GM21825 (cell line): Measurements from ENCODE around the gene C5.
"Not testable (repeated sequence)": the region's sequence is repeated elsewhere in the genome, so short reads cannot be mapped to it uniquely, and the experiment has no call there.

Experiments used
- ATAC-seq: cut with Tn5 transposase; IDR thresholded peaks from one replicate; pipeline ENCODE4 v1.9.1; 2021; ENCODE audit warnings: mild to moderate bottlenecking, moderate library complexity; ENCODE audit not compliant: unreplicated experiment

Gene C5

DNA sequence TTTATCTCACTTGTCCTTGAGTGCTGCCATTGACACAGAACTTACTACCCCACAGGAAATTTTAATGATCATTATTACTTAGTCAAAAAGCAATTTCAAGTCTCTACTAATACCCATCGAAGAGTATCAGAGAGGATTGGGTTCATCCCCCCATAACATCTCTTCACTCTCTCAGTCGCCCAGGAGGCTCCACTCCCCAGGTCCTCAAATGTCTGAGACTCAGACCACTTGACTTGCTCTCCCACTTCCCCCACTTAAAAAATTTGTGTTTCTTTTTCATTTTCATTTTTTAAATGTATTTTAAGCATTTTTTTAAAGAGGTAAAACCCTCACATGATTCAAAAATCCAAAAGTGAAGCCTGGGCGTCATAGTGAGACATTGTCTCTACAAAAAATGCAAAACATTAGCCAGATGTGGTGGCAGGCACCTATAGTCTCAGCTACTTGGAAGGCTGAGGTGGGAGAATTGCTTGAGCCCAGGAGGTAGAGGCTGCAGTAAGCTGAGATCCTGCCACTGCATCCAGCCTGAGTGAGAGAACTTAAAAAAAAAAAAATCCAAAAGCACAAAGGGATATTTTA, 66.7 kb downstream of the C5 start:
- no peak for ATAC-seq

DNA sequence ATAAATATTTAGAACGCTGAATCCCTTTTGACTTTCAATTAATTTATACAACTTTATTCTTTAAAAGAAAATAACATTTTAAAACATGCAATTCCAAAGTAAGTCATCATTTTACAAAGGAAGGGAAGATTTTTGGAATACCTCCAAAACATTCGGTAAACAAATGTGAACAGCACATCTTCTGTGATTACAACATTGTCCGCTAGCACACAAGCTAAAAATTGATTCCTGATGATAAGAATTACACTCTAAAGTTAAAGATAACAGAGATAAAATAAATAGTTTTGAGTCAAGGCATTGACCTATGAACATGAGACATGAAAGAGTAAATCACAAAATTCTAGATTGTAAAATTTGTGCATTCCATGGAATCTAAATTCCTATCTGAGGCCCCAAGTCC, 67.2 kb downstream of the C5 start:
- no peak for ATAC-seq

DNA sequence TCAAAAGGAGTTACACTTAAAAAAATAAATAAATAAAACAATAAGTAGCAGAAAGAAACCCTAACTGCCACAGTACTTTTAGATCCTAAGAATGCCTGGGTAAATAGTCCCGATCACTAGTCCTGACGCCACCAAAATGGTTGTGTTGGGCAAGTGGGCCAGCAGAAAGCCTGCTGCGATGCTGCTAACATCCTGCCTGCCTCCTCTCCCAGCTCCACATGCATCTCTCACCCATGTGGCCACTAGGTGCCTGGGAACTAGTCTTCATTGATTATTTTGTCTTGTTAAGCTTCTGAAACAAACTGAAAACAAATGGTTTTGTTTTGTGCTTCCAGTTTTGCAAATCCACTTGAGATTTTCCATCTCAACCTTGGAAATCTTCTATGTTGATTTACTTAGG, 69.1 kb downstream of the C5 start:
- ATAC-seq, result no peak

DNA sequence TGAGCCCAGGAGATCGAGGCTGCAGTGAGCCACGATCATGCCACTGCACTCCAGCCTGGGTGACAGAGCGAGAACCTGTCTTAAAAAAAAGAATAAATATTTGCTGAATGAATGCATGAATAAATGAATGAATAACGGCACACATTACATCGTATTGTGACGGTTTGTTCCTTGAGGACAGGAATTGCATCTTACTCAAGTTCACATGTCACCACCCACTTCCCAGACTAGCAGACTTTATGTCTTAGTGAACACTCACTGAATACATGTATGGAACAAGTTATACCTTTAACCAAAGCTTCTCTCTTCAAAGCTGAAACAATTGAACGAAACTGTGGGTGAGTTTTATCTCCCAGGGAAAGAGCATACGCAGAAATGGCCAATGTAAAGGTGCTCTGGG, 70.3 kb downstream of the C5 start:
- no peak for ATAC-seq

DNA sequence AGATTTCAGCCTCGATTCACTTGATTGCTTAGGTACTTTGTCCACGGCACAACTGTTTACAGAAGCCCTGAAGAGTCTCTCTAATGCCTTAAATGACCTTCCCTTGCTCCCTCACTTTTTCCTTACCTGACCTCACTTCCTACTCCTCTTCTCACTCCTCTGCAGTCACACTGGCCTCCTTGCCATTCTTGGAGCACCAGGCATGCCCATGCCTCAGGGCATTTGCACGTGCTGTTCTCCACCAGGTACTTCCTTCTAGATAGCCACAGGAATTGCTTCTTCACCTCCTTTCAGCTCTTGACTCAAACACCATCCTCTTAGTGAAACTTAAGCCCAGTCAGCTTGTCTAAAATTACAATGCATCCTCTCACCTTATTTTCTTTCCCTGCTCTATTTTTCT, 71.1 kb downstream of the C5 start:
- ATAC-seq, result no peak

DNA sequence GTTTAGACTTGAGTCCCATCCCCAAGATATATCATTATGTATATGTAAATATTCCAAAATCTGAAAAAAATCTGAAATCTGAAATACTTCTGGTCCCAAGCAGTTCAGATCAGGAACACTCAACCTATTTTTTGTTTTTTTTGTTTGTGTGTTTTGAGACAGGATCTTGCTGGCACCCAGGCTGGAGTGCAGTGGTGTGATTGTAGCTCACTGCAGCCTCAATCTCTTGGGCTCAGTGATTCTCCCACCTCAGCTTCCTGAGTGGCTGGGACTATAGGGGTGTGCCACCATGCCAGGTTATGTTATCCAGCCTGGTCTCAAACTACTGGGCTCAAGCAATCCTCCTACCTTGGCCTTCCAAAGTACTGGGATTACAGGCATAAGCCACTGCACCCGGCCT, 72.8 kb downstream of the C5 start:
- ATAC-seq, result no peak

DNA sequence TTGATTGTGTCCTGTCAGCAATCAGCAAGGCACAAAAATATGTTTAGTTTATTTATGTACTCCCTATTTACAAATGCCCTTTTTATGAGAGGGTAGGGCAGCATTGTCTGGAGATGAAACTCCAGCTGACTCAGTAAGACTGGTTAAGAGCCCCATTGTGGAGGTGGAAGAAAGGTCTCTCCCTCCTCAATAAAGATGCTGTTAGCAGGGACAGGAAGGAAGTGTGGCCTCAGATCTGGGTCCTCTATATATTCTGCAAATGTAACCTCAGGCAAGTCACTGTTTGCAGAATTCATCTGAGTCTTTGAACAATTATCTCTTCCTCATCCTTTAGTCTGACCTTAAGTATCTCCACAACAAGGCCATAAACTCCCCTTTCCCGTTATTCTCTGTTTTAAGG, 75.2 kb downstream of the C5 start:
- no peak for ATAC-seq

DNA sequence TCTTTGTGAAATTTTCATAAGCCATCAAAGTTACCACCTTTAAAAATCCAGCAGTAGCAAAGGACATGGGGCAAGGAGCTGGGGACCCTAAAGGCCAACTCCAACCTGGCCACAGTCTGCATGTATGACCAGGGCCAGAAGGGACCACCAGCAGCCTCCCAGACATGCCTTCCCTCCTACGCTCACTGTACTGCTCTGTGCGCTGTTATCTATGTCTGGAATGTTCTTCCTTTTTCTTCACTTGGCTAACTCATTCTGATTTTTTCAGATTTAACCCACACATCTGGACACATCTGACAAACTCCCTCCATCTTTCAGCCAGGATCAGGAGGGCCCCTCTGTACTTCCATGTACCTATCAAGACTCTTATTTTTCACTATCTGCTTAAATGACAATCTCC, 75.9 kb downstream of the C5 start:
- ATAC-seq, result no peak

DNA sequence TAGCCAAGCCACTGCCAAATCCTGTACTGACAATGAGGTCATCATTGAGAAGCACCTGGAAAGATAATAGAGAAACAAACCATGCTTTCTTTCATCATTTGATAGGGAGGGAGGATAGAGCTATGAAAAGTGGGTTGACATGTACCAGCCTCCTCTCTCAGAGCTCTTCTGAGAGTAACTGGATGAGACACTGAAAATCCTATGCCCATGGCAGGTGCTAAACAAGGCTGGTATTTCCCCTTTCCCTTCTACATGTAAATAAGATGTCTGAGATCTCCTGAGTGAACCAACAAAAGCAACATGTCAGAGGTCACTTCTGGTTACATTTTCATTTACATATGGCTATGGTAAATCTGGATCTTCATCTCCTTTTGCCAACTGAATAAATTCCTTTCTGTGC, 78.1 kb downstream of the C5 start:
- no peak for ATAC-seq

DNA sequence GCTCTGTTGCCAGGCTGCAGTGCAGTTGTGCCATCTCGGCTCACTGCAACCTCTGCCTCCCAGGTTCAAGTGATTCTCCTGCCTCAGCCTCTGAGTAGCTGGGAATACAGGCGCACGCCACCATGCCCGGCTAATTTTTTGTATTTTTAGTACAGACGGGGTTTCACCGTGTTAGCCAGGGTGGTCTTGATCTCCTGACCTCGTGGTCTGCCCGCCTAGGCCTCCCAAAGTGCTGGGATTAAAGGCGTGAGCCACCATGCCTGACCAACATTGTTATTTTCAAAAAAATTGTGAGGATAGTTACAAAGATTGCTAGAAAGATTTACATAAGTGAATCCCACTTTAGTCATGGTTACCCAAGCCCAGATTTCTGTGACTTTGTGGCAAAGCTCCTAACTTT, 78.6 kb downstream of the C5 start:
- ATAC-seq, result not testable (repeated sequence)

DNA sequence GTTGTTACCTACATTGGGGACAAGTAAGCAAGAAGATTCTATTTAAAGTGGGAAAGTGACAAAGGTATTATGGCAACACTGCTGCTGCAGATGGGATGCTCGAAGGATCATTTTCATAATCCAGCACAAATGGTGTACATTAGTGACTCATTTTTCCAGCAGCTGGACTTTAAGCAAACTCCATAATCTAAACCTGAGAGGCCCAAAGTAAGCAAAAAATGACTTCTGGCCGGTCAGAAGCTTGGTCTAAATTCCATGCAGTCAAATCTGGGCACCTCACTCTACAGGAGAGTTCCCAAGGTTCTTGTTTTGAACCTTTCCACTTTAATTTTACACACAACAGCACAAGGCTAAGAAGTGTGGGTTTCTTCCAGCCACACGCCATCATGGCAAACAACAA, 79.8 kb downstream of the C5 start:
- ATAC-seq, result no peak

DNA sequence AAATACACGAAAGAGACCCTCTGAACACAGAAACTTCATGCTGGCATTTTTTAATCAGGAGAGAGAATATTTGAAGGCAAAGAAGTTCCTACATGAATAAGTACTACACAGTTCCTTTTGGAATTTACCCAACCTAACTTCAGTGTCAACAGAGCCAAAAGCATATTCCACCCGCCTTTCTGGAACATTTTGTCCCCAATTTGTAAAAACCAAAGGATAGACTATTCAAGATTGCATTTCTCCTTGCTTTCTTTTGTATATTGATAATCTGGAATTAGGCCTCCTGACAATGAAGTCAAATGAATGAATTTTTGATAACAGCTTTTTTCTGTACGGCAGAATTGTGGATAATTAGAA, 84.1 kb downstream of the C5 start:
- no peak for ATAC-seq

DNA sequence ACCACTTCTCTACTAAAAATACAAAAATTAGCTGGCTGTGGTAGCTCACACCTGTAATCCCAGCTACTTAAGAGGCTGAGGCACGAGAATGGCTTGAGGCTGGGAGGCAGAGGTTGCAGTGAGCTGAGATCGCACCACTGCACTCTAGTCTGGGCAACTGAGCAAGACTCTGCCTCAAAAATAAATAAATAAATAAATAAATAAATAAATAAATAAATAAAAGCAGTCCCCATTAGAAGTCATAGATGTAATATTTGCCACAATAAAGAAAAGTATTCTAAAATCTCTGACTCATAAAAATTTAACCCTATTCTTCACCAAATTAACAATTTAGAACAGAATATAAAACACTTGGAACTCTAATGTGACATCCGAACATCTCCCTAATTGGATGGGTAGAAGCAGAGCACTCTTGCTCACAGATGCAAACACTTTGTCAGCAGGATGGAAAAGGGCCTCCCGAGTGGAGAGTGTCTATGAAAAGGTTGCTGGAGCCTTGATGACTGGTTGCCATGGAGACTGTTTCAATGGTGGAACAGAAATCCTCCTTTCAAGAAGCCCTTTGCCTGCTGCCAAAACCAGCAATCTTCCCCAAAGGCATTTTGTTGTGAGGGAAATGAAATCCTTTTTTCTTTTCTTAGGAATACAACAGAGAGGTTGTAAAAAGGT, 84.6 kb downstream of the C5 start:
- no peak for ATAC-seq

DNA sequence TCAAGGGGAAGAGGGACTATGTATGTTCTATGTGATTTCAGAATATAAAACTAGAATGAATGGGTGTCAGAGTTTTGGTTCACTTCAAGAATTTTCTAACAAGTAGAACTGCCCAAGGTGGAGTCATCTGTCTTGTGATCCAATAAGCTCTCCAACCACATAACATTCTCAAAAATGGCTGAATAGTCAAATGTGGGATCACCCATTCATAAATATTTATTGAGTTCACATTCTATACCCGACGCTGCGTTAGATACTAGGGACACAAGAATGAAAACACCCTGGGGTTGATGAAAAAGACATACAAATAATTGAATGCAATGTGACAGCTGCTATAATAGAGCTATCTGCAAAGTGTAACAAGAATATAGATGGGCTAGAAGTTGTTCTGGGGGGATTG, 88.1 kb downstream of the C5 start:
- ATAC-seq, result no peak

DNA sequence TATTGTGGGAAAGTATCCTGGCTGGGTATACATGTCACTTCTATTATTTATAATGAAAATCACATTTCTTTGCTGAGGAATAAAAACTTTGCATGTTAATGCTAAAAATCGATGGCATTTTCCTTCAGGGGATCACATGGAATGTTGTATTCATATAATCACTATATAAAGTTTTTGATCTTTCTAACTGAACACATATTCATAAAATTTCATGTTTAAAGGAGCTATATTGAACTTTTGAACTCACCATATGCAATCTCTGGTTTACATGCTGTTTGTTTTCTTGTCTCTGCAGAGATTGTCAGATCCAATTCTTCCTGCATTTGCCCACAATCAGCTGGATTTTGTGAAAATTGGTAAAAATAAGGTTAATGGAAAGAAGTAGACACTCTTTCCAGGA, 90.1 kb downstream of the C5 start:
- ATAC-seq, result no peak

DNA sequence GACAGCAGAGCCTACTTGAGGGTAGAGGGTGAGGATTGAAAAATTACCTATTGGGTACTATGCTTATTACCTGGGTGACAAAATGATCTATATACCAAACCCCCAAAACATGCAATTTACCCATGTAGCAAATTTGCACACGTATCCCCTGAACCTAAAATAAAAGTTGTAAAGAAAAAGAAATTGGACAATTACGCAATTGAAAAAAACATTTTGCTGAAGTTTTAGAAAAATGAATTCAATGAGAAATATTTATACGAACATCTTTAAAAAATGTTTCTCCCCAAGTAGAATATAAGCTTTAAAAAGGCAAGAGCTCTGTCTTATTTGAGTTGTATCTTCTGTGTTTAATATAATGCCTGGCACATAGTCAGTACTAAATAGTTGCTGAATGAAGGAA, 93.2 kb downstream of the C5 start:
- no peak for ATAC-seq

DNA sequence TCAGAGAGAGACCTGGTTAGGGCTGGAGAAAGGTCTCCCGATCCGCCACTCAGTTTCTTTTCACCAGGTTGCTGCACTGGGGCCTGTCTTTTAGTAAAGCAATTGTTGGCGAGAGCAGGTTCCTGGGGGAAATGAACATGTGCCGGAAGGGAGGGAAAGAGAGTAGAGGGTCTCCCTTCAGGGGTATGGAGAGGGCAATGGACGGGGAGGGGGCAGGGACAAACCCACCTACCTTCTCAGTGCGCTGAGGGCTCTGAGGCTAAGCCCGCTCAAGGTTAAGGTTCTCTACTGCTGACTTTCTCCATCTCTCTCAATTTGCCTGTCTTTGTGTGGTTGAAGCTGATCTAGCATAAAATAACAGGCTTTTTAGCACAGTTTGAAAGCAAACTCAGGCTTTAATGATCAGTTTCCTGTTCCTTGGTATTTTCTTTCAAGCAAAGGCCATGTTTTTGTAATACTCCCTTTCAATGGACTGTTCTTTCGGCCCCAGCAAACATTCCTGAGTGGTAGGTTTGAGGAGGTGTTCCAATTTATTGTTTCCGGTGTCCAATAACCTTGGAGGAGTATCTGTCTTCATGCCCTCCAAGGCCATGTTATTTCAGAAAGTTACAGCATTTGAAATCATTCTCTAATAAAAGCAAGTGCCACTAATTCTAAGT, 98.0 kb downstream of the C5 start:
- no peak for ATAC-seq

DNA sequence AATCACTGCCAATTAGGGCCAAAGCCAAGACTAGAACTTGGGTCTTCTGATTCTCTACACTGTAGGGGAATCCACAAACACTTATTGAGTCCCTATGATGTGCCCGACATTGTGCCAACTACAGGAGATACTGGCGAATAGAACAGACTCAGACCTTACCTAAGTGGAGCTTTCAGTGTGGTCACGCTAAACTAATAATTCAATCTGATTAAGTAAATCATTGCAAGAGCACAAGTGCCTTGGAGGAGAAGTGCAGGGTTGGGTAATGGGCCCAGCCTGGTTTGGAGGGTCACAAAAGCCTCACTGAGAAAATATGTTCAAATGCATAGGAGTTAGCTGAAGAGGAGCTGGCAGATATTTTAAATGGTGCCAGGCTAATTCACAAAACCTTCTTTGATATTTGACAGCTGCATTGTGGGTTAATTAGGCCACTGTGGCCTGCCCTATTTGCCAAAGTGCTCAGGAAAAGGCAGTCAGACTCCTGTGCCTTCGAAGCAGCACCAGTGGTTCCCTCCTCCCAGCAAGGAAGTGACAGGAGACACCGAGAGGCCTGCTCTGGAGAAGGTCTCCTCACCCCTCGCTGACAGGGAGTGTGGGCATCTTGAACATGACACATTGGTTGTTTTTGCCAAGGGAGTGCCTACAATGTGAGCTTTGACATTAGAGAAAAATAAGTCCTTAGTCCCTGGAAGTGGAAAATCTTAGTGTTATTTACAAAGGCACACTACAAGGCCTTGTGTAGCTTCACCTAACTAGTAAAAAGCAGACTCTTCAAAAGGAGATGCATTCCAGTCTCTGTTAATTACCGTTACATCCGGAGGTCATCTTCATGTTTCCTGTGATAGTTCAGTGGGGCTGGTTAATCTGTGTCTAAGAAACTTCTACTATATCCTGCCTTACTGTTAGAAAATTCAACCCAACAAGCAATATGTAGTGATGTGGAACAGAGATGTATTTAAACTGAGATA, 99.4 kb downstream of the C5 start:
- no peak for ATAC-seq

DNA sequence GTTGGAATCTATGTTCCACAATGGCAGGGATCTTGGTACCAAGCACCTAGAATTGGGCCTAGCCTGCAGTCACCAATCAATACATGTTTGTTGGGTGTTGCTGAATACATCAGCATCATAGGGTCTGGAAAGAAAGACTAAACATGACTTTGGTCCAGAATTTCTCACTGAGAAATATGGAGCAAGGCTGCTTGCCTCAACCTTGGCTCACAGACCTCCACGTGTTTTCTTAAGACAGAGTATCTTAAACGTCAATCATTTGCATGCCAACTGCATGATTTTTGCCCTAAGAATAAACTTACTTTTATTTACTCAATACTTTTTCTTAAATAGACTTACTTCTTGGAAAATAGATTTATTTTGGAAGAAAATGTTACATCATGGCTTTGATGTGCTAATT, 100.8 kb downstream of the C5 start:
- ATAC-seq, result no peak

DNA sequence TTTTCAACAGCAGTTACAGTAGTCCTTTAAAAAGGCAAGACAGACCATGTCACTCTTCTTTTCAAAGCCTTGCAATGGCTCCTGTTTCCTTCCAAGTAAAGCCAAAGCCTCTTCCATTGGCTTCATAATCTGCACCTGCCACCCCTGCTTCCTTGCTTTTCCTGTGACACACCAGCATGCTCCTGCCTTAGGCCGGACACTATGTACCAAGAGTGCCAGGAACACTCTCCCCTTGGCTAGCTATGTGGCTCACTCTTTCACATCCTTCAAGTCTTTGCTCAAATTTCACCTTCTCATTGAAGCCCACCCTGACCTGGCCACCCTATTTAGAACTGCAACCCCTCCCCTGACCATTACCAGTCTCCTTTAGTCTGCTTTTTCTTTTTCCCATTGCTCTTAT, 101.3 kb downstream of the C5 start:
- no peak for ATAC-seq

DNA sequence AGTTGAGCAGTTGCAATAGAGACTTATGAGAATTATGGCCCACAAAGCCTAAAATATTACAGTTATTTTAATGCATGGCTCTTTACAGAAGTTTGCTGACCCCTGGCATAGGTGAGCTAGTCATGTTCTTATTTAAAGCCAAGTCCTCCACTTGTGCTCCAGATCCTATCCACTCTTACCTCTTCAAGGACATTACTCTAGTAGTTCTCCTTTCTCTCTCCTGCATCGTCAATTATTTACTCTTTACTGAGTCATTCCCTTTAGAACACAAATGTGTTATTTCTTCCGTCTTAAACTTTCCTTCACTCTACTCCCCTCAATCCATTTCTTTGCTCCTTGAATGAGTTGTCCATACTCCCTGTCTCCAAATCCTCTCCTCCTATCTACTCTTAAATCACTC, 102.9 kb downstream of the C5 start:
- ATAC-seq, result no peak

DNA sequence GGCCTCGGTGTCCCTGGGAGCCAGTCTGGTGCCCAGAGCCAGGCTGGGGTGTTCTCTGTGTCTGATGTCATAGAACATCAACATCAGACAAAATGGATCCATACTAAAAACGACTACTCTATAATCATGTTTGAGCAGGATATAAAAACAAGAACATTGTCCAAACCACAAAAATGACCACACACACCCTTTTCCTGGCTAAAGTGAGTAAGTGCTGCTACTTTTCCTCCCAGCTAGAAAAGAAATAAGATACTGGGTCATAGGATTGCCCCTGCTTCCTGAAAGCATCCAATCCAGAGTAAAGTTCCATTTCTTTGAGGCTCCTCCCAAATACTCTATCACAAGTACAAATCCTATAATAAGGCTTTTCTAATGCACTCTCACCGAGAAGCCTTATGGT, 103.8 kb downstream of the C5 start:
- ATAC-seq, result no peak
